Ramos (cell line): Measurements from ENCODE around the gene IL1R1.

Experiments used
- in situ Hi-C: fragments of 300-500 bp; cut with MboI; formaldehyde crosslinking; loops from one replicate; pipeline ENCODE4 v1.14.3; 2022; ENCODE audit warnings: low sequenced_read_pairs; ENCODE audit not compliant: unreplicated experiment

IL1R1 gene

GRCh38 chr2:102166189-102166845 is 23.8 kb downstream of the IL1R1 start:
- in situ Hi-C loops, result no loop called here

- in situ Hi-C loops, result no loop called here
Observed at GRCh38 chr2:102168026-102168771, 25.7 kb downstream of the IL1R1 start.

- in situ Hi-C loops, result no loop called here
Observed at GRCh38 chr2:102171946-102172345, 29.4 kb downstream of the IL1R1 start.

- in situ Hi-C loops, result no loop called here
Observed at GRCh38 chr2:102172745-102173144, 30.2 kb downstream of the IL1R1 start.

GRCh38 chr2:102176172-102176571 is 33.6 kb downstream of the IL1R1 start:
- in situ Hi-C loops, result no loop called here

- in situ Hi-C loops, result no loop called here
Observed at GRCh38 chr2:102177814-102178478, 35.4 kb downstream of the IL1R1 start.

GRCh38 chr2:102179061-102179460 is 36.5 kb downstream of the IL1R1 start:
- in situ Hi-C loops, result no loop called here

GRCh38 chr2:102179788-102180686 is 37.5 kb downstream of the IL1R1 start:
- in situ Hi-C loops, result no loop called here

GRCh38 chr2:102180687-102180999 is 38.1 kb downstream of the IL1R1 start:
- in situ Hi-C loops, result no loop called here

- in situ Hi-C loops, result no loop called here
Observed at GRCh38 chr2:102181376-102181775, 38.8 kb downstream of the IL1R1 start.

- in situ Hi-C loops, result no loop called here
Observed at GRCh38 chr2:102181919-102182635, 39.5 kb downstream of the IL1R1 start.

- in situ Hi-C loops, result no loop called here
Observed at GRCh38 chr2:102184018-102184417, 41.5 kb downstream of the IL1R1 start.

- in situ Hi-C loops, result no loop called here
Observed at GRCh38 chr2:102184568-102184967, 42.0 kb downstream of the IL1R1 start.

GRCh38 chr2:102185347-102185746 is 42.8 kb downstream of the IL1R1 start:
- in situ Hi-C loops, result no loop called here

- in situ Hi-C loops, result no loop called here
Observed at GRCh38 chr2:102186791-102187495, 44.4 kb downstream of the IL1R1 start, which contains the start of gene IL1RL2. Gene IL1RL2 (plus strand): TSS chr2:102187023. CDS start chr2:102187868, 845 bp downstream.

GRCh38 chr2:102187496-102188150 is 45.1 kb downstream of the IL1R1 start:
- in situ Hi-C loops, result no loop called here

- in situ Hi-C loops, result no loop called here
Observed at GRCh38 chr2:102190430-102191107, 48.0 kb downstream of the IL1R1 start.

GRCh38 chr2:102191501-102191900 is 49.0 kb downstream of the IL1R1 start:
- in situ Hi-C loops, result no loop called here
